HCT116 (cell line): ENCODE results near the gene ADIRF. TPM values are rescaled to one million over a fixed set of nuclear protein-coding genes. Genes with fewer than 3 reads are reported as not detected.
A peak's percentile ranks its signal among the peaks of the same experiment; 100 is the strongest.

Source experiments
- ATAC-seq: fragments of 200-7000 bp; cut with Tn5 transposase; 2 replicates; pipeline ENCODE4 v1.9.1; 2020; ENCODE audit warnings: mild to moderate bottlenecking, moderate library complexity
- BruUV-seq: library from RNA; stranded (reverse); fragments of 400-500 nt; replicated peaks from 2 replicates; lab custom pipeline; 2021; lab: Mats Ljungman, UMichigan
- CTCF ChIA-PET: fragments of 300-600 bp; sonication (Branson Sonifier 250); formaldehyde crosslinking; loops from one replicate; lab custom pipeline; 2021; ENCODE audit warnings: antibody characterized with exemption; lab: Charles Lee
- POLR2A ChIA-PET: fragments of 300-600, 350-600 bp; sonication (Branson Sonifier 250); formaldehyde crosslinking; loops from one replicate; lab custom pipeline; 2021; ENCODE audit warnings: antibody characterized with exemption; lab: Charles Lee
- RAD21 ChIA-PET, 2 experiments: fragments of 300-600 bp; sonication (Branson Sonifier 250); formaldehyde crosslinking; loops; one replicate each; lab custom pipeline; 2023; ENCODE audit warnings: low total read pairs in 2 of 2; ENCODE audit not compliant: uncharacterized antibody in 2 of 2, unreplicated experiment in 2 of 2, low non-redundant PET in 1 of 2; lab: Charles Lee
- DNase-seq: peaks from one replicate; pipeline ENCODE4 v3.0.0-alpha.2; 2010; ENCODE audit warnings: low read depth, low spot score
- H2AFZ ChIP-seq: fragments of 200-600 bp; shearing (Covaris generic), sonication (generic); 2 replicates; pipeline ENCODE4 v1.6.1; 2017; ENCODE audit warnings: low read depth, mixed run types, mixed read lengths, antibody characterized with exemption, low read length; ENCODE audit not compliant: poor library complexity, severe bottlenecking
- H3K27ac ChIP-seq: 2 replicates; pipeline ENCODE4 v1.5.1; 2012; ENCODE audit warnings: low read depth, low read length
- H3K27me3 ChIP-seq: fragments of 200-600 bp; sonication (generic); 2 replicates; pipeline ENCODE4 v1.6.1; 2016; ENCODE audit warnings: mixed run types, low read length, mixed read lengths; ENCODE audit not compliant: insufficient read depth
- H3K36me3 ChIP-seq, 2 experiments: fragments of 200-500 bp in 1 of 2; fragments of 200-600 bp in 1 of 2; sonication (Bioruptor generic) in 1 of 2; sonication (generic) in 1 of 2; 2 replicates each; pipeline versions ENCODE4 v1.5.1 to v1.6.1; 2014 to 2016; ENCODE audit warnings: low read length in 2 of 2, inconsistent platforms in 1 of 2, mixed read lengths in 1 of 2, mixed run types in 1 of 2; ENCODE audit not compliant: insufficient read depth in 2 of 2, control insufficient read depth in 1 of 2
- H3K4me1 ChIP-seq, 2 experiments: fragments of 200-600 bp in 1 of 2; sonication (generic) in 1 of 2; 2 replicates each; pipeline versions ENCODE4 v1.5.1 to v1.6.1; 2012 to 2017; ENCODE audit warnings: low read length in 2 of 2, inconsistent platforms in 1 of 2, mild to moderate bottlenecking in 1 of 2, mixed read lengths in 1 of 2, mixed run types in 1 of 2, moderate library complexity in 1 of 2; ENCODE audit not compliant: insufficient read depth in 2 of 2, control insufficient read depth in 1 of 2
- H3K4me2 ChIP-seq: fragments of 200-600 bp; sonication (generic); 2 replicates; pipeline ENCODE4 v1.6.1; 2017; ENCODE audit warnings: mixed run types, low read length, mixed read lengths
- H3K4me3 ChIP-seq, 2 experiments: fragments of 200-600 bp in 1 of 2; sonication (generic) in 1 of 2; replicated peaks in 1 of 2; 2 replicates each; pipeline ENCODE4 v1.5.1; 2011 to 2016; ENCODE audit warnings: low read length in 2 of 2, control low read depth in 1 of 2, low read depth in 1 of 2, mild to moderate bottlenecking in 1 of 2, mixed read lengths in 1 of 2, mixed run types in 1 of 2
- H3K79me2 ChIP-seq: fragments of 200-600 bp; sonication (generic); 2 replicates; pipeline ENCODE4 v1.6.1; 2017; ENCODE audit warnings: mild to moderate bottlenecking, mixed run types, low read length, moderate library complexity, mixed read lengths; ENCODE audit not compliant: insufficient read depth
- H3K9ac ChIP-seq: fragments of 200-600 bp; sonication (generic); 2 replicates; pipeline ENCODE4 v1.6.1; 2016; ENCODE audit warnings: low read length, mixed read lengths
- H3K9me2 ChIP-seq: fragments of 200-600 bp; sonication (generic), shearing (Covaris generic); 2 replicates; pipeline ENCODE4 v1.6.1; 2017; ENCODE audit warnings: mixed run types, mild to moderate bottlenecking, moderate library complexity; ENCODE audit not compliant: insufficient read depth
- H3K9me3 ChIP-seq, 2 experiments: fragments of 200-500 bp in 1 of 2; fragments of 200-600 bp in 1 of 2; sonication (Bioruptor generic) in 1 of 2; sonication (generic) in 1 of 2; 2 replicates each; pipeline ENCODE4 v1.6.1; 2014 to 2017; ENCODE audit warnings: low read length in 2 of 2, mixed read lengths in 2 of 2, inconsistent platforms in 1 of 2, low read depth in 1 of 2, mild to moderate bottlenecking in 1 of 2, mixed run types in 1 of 2, moderate library complexity in 1 of 2; ENCODE audit not compliant: control insufficient read depth in 1 of 2, insufficient read depth in 1 of 2
- H4K20me1 ChIP-seq: fragments of 200-600 bp; sonication (generic), shearing (Covaris generic); 2 replicates; pipeline ENCODE4 v1.6.1; 2017; ENCODE audit warnings: mixed run types, mild to moderate bottlenecking, moderate library complexity; ENCODE audit not compliant: insufficient read depth
- ATF3 ChIP-seq: IDR thresholded peaks from 2 replicates; pipeline ENCODE4 v1.6.1; 2012
- CBX3 ChIP-seq: IDR thresholded peaks from 2 replicates; pipeline ENCODE4 v1.6.1; 2012; ENCODE audit warnings: low read depth
- CEBPB ChIP-seq: IDR thresholded peaks from 2 replicates; pipeline ENCODE4 v1.6.1; 2012; ENCODE audit warnings: low read depth
- EGR1 ChIP-seq: IDR thresholded peaks from 2 replicates; pipeline ENCODE4 v1.6.1; 2012; ENCODE audit warnings: low read depth
- ELF1 ChIP-seq: IDR thresholded peaks from 2 replicates; pipeline ENCODE4 v1.6.1; 2012; ENCODE audit warnings: low read depth, borderline replicate concordance
- EZH2 ChIP-seq: fragments of 200-600 bp; sonication (generic); IDR thresholded peaks from 2 replicates; pipeline ENCODE4 v1.6.1; 2017; ENCODE audit warnings: antibody characterized with exemption, mixed run types
- EZH2phosphoT487 ChIP-seq: fragments of 200-600 bp; IDR thresholded peaks from 2 replicates; pipeline ENCODE4 v1.6.1; 2018; ENCODE audit warnings: antibody characterized with exemption, borderline replicate concordance
- FOSL1 ChIP-seq: IDR thresholded peaks from 2 replicates; pipeline ENCODE4 v1.6.1; 2012; ENCODE audit warnings: low read depth
- JUND ChIP-seq: IDR thresholded peaks from 2 replicates; pipeline ENCODE4 v1.6.1; 2012
- MAX ChIP-seq: IDR thresholded peaks from 2 replicates; pipeline ENCODE4 v1.6.1; 2012
- POLR2A ChIP-seq: IDR thresholded peaks from 2 replicates; pipeline ENCODE4 v1.7.0; 2011; ENCODE audit warnings: borderline replicate concordance; ENCODE audit not compliant: insufficient read depth, insufficient read length; ENCODE audit errors: extremely low read depth
- RAD21 ChIP-seq: IDR thresholded peaks from 2 replicates; pipeline ENCODE4 v1.6.1; 2012; ENCODE audit warnings: low read depth, mild to moderate bottlenecking
- REST ChIP-seq: IDR thresholded peaks from 2 replicates; pipeline ENCODE4 v1.6.1; 2012; ENCODE audit warnings: low read depth
- SIN3A ChIP-seq: IDR thresholded peaks from 2 replicates; pipeline ENCODE4 v1.6.1; 2012; ENCODE audit warnings: low read depth
- SRF ChIP-seq: IDR thresholded peaks from 2 replicates; pipeline ENCODE4 v1.6.1; 2012; ENCODE audit warnings: low read depth
- TCF7L2 ChIP-seq: IDR thresholded peaks from 2 replicates; pipeline ENCODE4 v1.7.0; 2011; ENCODE audit warnings: borderline replicate concordance, inconsistent platforms; ENCODE audit not compliant: insufficient read depth, insufficient read length; ENCODE audit errors: extremely low read depth
- YY1 ChIP-seq: IDR thresholded peaks from 2 replicates; pipeline ENCODE4 v1.6.1; 2011; ENCODE audit warnings: low read length, low read depth, moderate library complexity, mild to moderate bottlenecking; ENCODE audit not compliant: insufficient replicate concordance; ENCODE audit errors: extremely low read depth
- ZBTB33 ChIP-seq: IDR thresholded peaks from 2 replicates; pipeline ENCODE4 v1.6.1; 2011; ENCODE audit warnings: mild to moderate bottlenecking, low read length, moderate library complexity; ENCODE audit not compliant: insufficient replicate concordance; ENCODE audit errors: extremely low read depth
- ZFX ChIP-seq: fragments of 450-650 bp; IDR thresholded peaks from 2 replicates; pipeline ENCODE4 v1.6.1; 2017
- ZNF274 ChIP-seq: fragments of 200-500 bp; sonication (Bioruptor generic); IDR thresholded peaks from 2 replicates; pipeline ENCODE4 v1.6.1; 2014; ENCODE audit warnings: mild to moderate bottlenecking, low read depth, low read length, inconsistent platforms
- intact Hi-C: fragments of 100-400 bp; cut with micrococcal nuclease; formaldehyde crosslinking; loops from 2 replicates; pipeline ENCODE4 v1.10.0; 2022
- total RNA-seq: library from RNA; stranded (reverse); gene quantifications from one replicate; pipeline ENCODE4 v1.2.1, GENCODE V29; 2021; ENCODE audit not compliant: unreplicated experiment

Gene ADIRF
- total RNA-seq, 1 experiment from 2014 or later: 448 TPM

- no peak overlapping the region for H3K27ac ChIP-seq
- no TSS peak for BruUV-seq
- CTCF ChIA-PET: no interaction called here
- ATAC-seq (no peak), DNase-seq (no peak)
- H3K4me2 ChIP-seq: peak overlapping the region; percentile 20
- no peaks in the 10 kb centered on the region for H3K9me2 ChIP-seq
- RAD21 ChIA-PET: no interaction called here
- no peaks in the 10 kb centered on the region for H3K79me2 ChIP-seq
- peaks cover 17 to 55% of the 10 kb centered on the region in 2 experiments for H3K4me1 ChIP-seq
- no peak overlapping the region for H3K4me3 ChIP-seq
- H3K9ac ChIP-seq: no peak overlapping the region
- no peaks in the 10 kb centered on the region for H3K27me3 ChIP-seq
- H3K36me3 ChIP-seq: no peaks in the 10 kb centered on the region
- TF ChIP-seq SIN3A (no peak), ZFX (no peak), REST (no peak), EZH2phosphoT487 (no peak), MAX (no peak), ELF1 (no peak), SRF (no peak), CBX3 (no peak), POLR2A (no peak), JUND (no peak), FOSL1 (no peak), CEBPB (no peak), EGR1 (no peak), ZNF274 (no peak), YY1 (no peak), RAD21 (no peak), ATF3 (no peak), TCF7L2 (no peak), EZH2 (no peak), ZBTB33 (no peak)
- intact Hi-C loops: no loop called here
- H2AFZ ChIP-seq: no peak overlapping the region
- H4K20me1 ChIP-seq: no peaks in the 10 kb centered on the region
- H3K9me3 ChIP-seq: no peaks in the 10 kb centered on the region
- POLR2A ChIA-PET: interaction anchor here (0.9 kb wide), 1 partner anchor 8 kb away, joined by 3 read pairs; no protein-coding TSS in a partner anchor
Measured at GRCh38 chr10:86979296-86979818, 11.1 kb downstream of the ADIRF start.
